HepG2 (cell line): ENCODE data around the gene TBC1D25. TPM values are rescaled to one million over a fixed set of nuclear protein-coding genes. Genes with fewer than 3 reads are reported as not detected.

Experiments used
- ATAC-seq: fragments of 200-7000 bp; cut with Tn5 transposase; 3 replicates; pipeline ENCODE4 v1.9.1; 2020; ENCODE audit warnings: mild to moderate bottlenecking, moderate library complexity
- BruUV-seq: library from RNA; stranded (reverse); fragments of 400-500 nt; replicated peaks from 2 replicates; lab custom pipeline; 2021; lab: Mats Ljungman, UMichigan
- CTCF ChIA-PET: fragments of 300-600 bp; formaldehyde crosslinking; extraction: SDS; loops from one replicate; lab custom pipeline; 2021; ENCODE audit warnings: low total read pairs, inconsistent platforms, low intra/inter-chr PET ratio; lab: Yijun Ruan, JAX
- POLR2A ChIA-PET: fragments of 350-600 bp; sonication (Branson Sonifier 250); formaldehyde crosslinking; loops from one replicate; lab custom pipeline; 2020; ENCODE audit warnings: antibody characterized with exemption, inconsistent platforms; lab: Yijun Ruan, JAX
- DNase-seq: peaks from one replicate; pipeline ENCODE4 v3.0.0-alpha.2; 2015; ENCODE audit warnings: low spot score
- FAIRE-seq: peaks from 3 replicates; lab custom pipeline; 2011; peaks lifted over from hg19 to GRCh38; lab: Jason Lieb, UNC
- H2AFZ ChIP-seq: one replicate; pipeline ENCODE4 v1.6.1; 2011; ENCODE audit warnings: low read length, inconsistent platforms
- H3K27ac ChIP-seq: fragments of 300-600 bp; 3 replicates; pipeline ENCODE4 v1.8.0; 2011; ENCODE audit warnings: mixed run types, mild to moderate bottlenecking, mixed read lengths, low read length, inconsistent platforms; ENCODE audit not compliant: insufficient read depth; ENCODE audit errors: extremely low read length
- H3K27me3 ChIP-seq, 2 experiments: fragments of 200-600 bp in 1 of 2; 2 replicates in 1 of 2; 3 replicates in 1 of 2; pipeline versions ENCODE4 v1.6.0 to v1.8.0; 2011; ENCODE audit warnings: low read length in 2 of 2, mild to moderate bottlenecking in 2 of 2, moderate library complexity in 2 of 2, inconsistent platforms in 1 of 2; ENCODE audit not compliant: insufficient read depth in 2 of 2, control insufficient read depth in 1 of 2
- H3K36me3 ChIP-seq, 2 experiments: fragments of 200-600 bp in 1 of 2; replicated peaks in 1 of 2; 2 replicates in 1 of 2; 3 replicates in 1 of 2; pipeline versions ENCODE4 v1.5.1 to v1.8.0; 2011; ENCODE audit warnings: low read length in 2 of 2, inconsistent platforms in 1 of 2; ENCODE audit not compliant: insufficient read depth in 2 of 2, control insufficient read depth in 1 of 2
- H3K4me1 ChIP-seq: 2 replicates; pipeline ENCODE4 v1.5.1; 2012; ENCODE audit warnings: low read length, inconsistent platforms; ENCODE audit not compliant: insufficient read depth
- H3K4me2 ChIP-seq: 2 replicates; pipeline ENCODE4 v1.6.0; 2011; ENCODE audit warnings: low read depth, low read length, inconsistent platforms
- H3K4me3 ChIP-seq, 3 experiments: fragments of 200-600 bp in 1 of 3; sonication (generic), shearing (Covaris generic) in 1 of 3; replicated peaks in 1 of 3; 2 replicates each; pipeline ENCODE4 v1.5.1; 2011 to 2016; ENCODE audit warnings: low read length in 3 of 3, inconsistent platforms in 2 of 3, low read depth in 2 of 3, mild to moderate bottlenecking in 2 of 3, control low read depth in 1 of 3, mixed read lengths in 1 of 3; ENCODE audit not compliant: insufficient read depth in 1 of 3
- H3K79me2 ChIP-seq: one replicate; pipeline ENCODE4 v1.6.1; 2011; ENCODE audit warnings: low read length, inconsistent platforms; ENCODE audit not compliant: insufficient read depth
- H3K9ac ChIP-seq: 2 replicates; pipeline ENCODE4 v1.6.0; 2011; ENCODE audit warnings: mild to moderate bottlenecking, low read depth, low read length, inconsistent platforms; ENCODE audit not compliant: insufficient read depth
- H3K9me3 ChIP-seq: 2 replicates; pipeline ENCODE4 v1.5.1; 2012; ENCODE audit warnings: mild to moderate bottlenecking, low read length
- H4K20me1 ChIP-seq: 2 replicates; pipeline ENCODE4 v1.6.0; 2011; ENCODE audit warnings: inconsistent platforms, mild to moderate bottlenecking, low read length, moderate library complexity; ENCODE audit not compliant: insufficient read depth
- ATF7 ChIP-seq, 2 experiments: fragments of 450-650 bp in 1 of 2; sonication (generic) in 1 of 2; formaldehyde crosslinking in 1 of 2; IDR thresholded peaks; 2 replicates each; pipeline versions ENCODE4 v1.4.0 to v1.6.1; 2016 to 2020; ENCODE audit warnings: antibody characterized with exemption in 1 of 2, mild to moderate bottlenecking in 1 of 2, missing genetic modification reagents in 1 of 2
- BATF2 ChIP-seq: sonication (generic); formaldehyde crosslinking; IDR thresholded peaks from 2 replicates; pipeline ENCODE4 v1.8.0; 2022; ENCODE audit warnings: mild to moderate bottlenecking, missing genetic modification reagents, moderate library complexity
- CREB1 ChIP-seq, 2 experiments: fragments of 450-650 bp in 1 of 2; IDR thresholded peaks; 2 replicates each; pipeline ENCODE4 v1.6.1; 2016 to 2017; ENCODE audit warnings: control low read depth in 1 of 2, mild to moderate bottlenecking in 1 of 2, missing compliant biosample characterization in 1 of 2, missing genetic modification characterization in 1 of 2
- NFRKB ChIP-seq: fragments of 450-650 bp; IDR thresholded peaks from 2 replicates; pipeline ENCODE4 v1.6.1; 2017
- SALL2 ChIP-seq: sonication (generic); formaldehyde crosslinking; IDR thresholded peaks from 2 replicates; pipeline ENCODE4 v1.8.1; 2023; ENCODE audit warnings: mild to moderate bottlenecking, missing genetic modification reagents, inconsistent platforms
- ZBTB21 ChIP-seq: sonication (generic); formaldehyde crosslinking; IDR thresholded peaks from 2 replicates; pipeline ENCODE4 v1.4.0; 2020; ENCODE audit warnings: missing genetic modification reagents
- ZHX1 ChIP-seq: sonication (generic); formaldehyde crosslinking; IDR thresholded peaks from 2 replicates; pipeline ENCODE4 v1.8.1; 2022; ENCODE audit warnings: low read depth, mild to moderate bottlenecking, missing genetic modification reagents
- whole genome bisulfite sequencing: methylation state at CpG from one replicate; pipeline ENCODE4 v1.1.6; 2017; ENCODE audit warnings: low lambda C conversion rate; 5-methylcytosine and 5-hydroxymethylcytosine counted together
- in situ Hi-C: cut with HindIII; loops from 2 replicates; pipeline ENCODE4 v1.10.0; 2017; ENCODE audit warnings: low pct_unique_long_range_greater_than_20kb; ENCODE audit not compliant: extremely low pct_ligation_motif_present
- intact Hi-C: fragments of 100-400 bp; cut with micrococcal nuclease; formaldehyde crosslinking; loops from one replicate; pipeline ENCODE4 v1.10.0; 2022; ENCODE audit not compliant: unreplicated experiment
- polyA plus RNA-seq, 8 experiments: library from polyadenylated mRNA; depleted of rRNA in 3 of 8; stranded (reverse) in 7 of 8; unstranded in 1 of 8; fragments of >200 nt; fragmentation: Illumina TruSeq in 4 of 8; extraction: Trizol in 4 of 8; gene quantifications; 2 replicates each; pipeline versions ENCODE4 v1.2.1 to v1.2.3, GENCODE V29; 2011 to 2016; ENCODE audit warnings: low read depth in 4 of 8, missing spikeins in 1 of 8, mixed read lengths in 1 of 8; ENCODE audit not compliant: insufficient read depth in 1 of 8
- total RNA-seq, 5 experiments: library from RNA; depleted of rRNA; stranded (reverse); fragments of >200 nt; fragmentation: Illumina TruSeq; extraction: Trizol; gene quantifications; 2 replicates each; pipeline ENCODE4 v1.2.3, GENCODE V29; 2016; ENCODE audit warnings: low read depth in 1 of 5

TBC1D25 gene
- total and polyA plus RNA-seq, 2 of the 13 experiments (the other 11 are each of a cell fraction or from before 2014, with no cell fraction given) = 3.5 to 4.7 TPM

GRCh38 chrX:48573690-48574269, 34.3 kb downstream of the TBC1D25 start:
- peak overlapping the region; percentile 86 for H2AFZ ChIP-seq
- peaks cover 4 to 27% of the 10 kb centered on the region in 2 experiments; a peak in 4 of 5 replicates for H3K36me3 ChIP-seq
- H4K20me1 ChIP-seq = peaks cover 6% of the 10 kb centered on the region
- no peak for ATAC-seq
- peak overlapping the region; percentile 88 for H3K4me2 ChIP-seq
- no peak for DNase-seq
- in situ Hi-C loops = no loop called here
- peak overlapping the region; percentile 97 for H3K9ac ChIP-seq
- ChIA-PET CTCF (no interaction called here), POLR2A (interaction anchor here (0.6 to 1.8 kb wide), 15 partner anchors 8 to 1797 kb away, joined by 3 to 28 read pairs (median 6); partner anchors contain the start of genes EBP and TBC1D25)
- H3K9me3 ChIP-seq = no peaks in the 10 kb centered on the region
- peak overlapping the region; percentile 97 for H3K27ac ChIP-seq
- peaks cover 24% of the 10 kb centered on the region for H3K4me1 ChIP-seq
- BruUV-seq = TSS peak; percentile 89
- intact Hi-C loops = no loop called here
- no peak for FAIRE-seq
- H3K4me3 ChIP-seq = peak overlapping the region; percentile 42 to 79 (median 73)
- no peak for TF ChIP-seq BATF2 (CRISPR knock-in tag)
- no peak for TF ChIP-seq NFRKB
- peak; percentile 32; the same call in 1 of the 2 replicates for TF ChIP-seq ATF7 (IDR thresholded peaks at IDR 0.05)
- TF ChIP-seq ATF7 (CRISPR knock-in tag; IDR thresholded peaks at IDR 0.05) = no peak
- peak; percentile 33; the same call in 1 of the 2 replicates for TF ChIP-seq ZBTB21 (CRISPR knock-in tag)
- peak; percentile 47; the same call in 1 of the 2 replicates for TF ChIP-seq CREB1 (IDR thresholded peaks at IDR 0.05)
- TF ChIP-seq CREB1 (CRISPR knock-in tag; IDR thresholded peaks at IDR 0.05) = no peak
- 0 out of 2 replicates have a peak, but pooled peaks have one; percentile 29 for TF ChIP-seq SALL2
- no peak for TF ChIP-seq ZHX1 (CRISPR knock-in tag)
- peaks cover 16% of the 10 kb centered on the region for H3K79me2 ChIP-seq
- no peaks in the 10 kb centered on the region; a peak in 1 of 5 replicates for H3K27me3 ChIP-seq
- WGBS = 52% methylated on average over 19 of the region's 19 CpGs
